ACC112 (cell line): ENCODE measurements around the gene C3orf22.
"Not testable (repeated sequence)": the region's sequence is repeated elsewhere in the genome, so short reads cannot be mapped to it uniquely, and the experiment has no call there.

Experiments
- H2AFZ ChIP-seq: fragments of 200-600 bp; sonication (generic); one replicate; pipeline ENCODE4 v1.6.0; 2017; ENCODE audit warnings: antibody characterized with exemption, low read length; ENCODE audit not compliant: unreplicated experiment
- H3K27ac ChIP-seq: fragments of 200-600 bp; sonication (generic); 2 replicates; pipeline ENCODE4 v1.5.1; 2014; ENCODE audit warnings: low read depth, mild to moderate bottlenecking, antibody characterized with exemption, low read length, moderate library complexity
- H3K27me3 ChIP-seq: fragments of 200-600 bp; sonication (generic); 2 replicates; pipeline ENCODE4 v1.6.1; 2014; ENCODE audit warnings: mild to moderate bottlenecking, antibody characterized with exemption, low read length, moderate library complexity, mixed read lengths; ENCODE audit not compliant: insufficient read depth
- H3K36me3 ChIP-seq: fragments of 200-600 bp; sonication (generic); 2 replicates; pipeline ENCODE4 v1.6.1; 2016; ENCODE audit warnings: mild to moderate bottlenecking, antibody characterized with exemption, low read length, moderate library complexity, mixed read lengths; ENCODE audit not compliant: insufficient read depth
- H3K4me1 ChIP-seq: fragments of 200-600 bp; sonication (generic); one replicate; pipeline ENCODE4 v1.6.1; 2016; ENCODE audit warnings: low read length, mixed read lengths; ENCODE audit not compliant: insufficient read depth, unreplicated experiment, control insufficient read depth
- H3K4me3 ChIP-seq: fragments of 200-600 bp; sonication (generic); 2 replicates; pipeline ENCODE4 v1.5.1; 2014; ENCODE audit warnings: mild to moderate bottlenecking, low read depth, low read length
- H3K79me2 ChIP-seq: fragments of 200-600 bp; sonication (generic); one replicate; pipeline ENCODE4 v1.6.0; 2016; ENCODE audit warnings: low read length; ENCODE audit not compliant: control insufficient read depth, unreplicated experiment, insufficient read depth

Gene C3orf22

DNA sequence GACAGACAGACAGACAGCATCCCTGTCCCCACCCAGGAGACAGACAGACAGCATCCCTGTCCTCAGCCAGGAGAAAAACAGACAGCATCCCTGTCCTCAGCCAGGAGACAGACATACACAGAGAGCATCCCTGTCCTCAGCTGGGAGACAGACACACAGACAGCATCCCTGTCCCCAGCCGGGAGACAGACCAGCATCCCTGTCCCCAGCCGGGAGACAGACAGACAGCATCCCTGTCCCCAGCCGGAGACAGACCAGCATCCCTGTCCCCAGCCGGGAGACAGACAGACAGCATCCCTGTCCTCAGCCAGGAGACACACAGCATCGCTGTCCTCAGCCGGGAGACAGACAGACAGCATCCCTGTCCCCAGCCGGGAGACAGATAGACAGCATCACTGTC is 24.0 kb downstream of the C3orf22 start:
- H3K4me3 ChIP-seq, H3K4me1 ChIP-seq, H3K79me2 ChIP-seq, H3K36me3 ChIP-seq, H2AFZ ChIP-seq, H3K27ac ChIP-seq: not testable (repeated sequence)
- H3K27me3 ChIP-seq, result peaks cover 66% of the 10 kb centered on the region

DNA sequence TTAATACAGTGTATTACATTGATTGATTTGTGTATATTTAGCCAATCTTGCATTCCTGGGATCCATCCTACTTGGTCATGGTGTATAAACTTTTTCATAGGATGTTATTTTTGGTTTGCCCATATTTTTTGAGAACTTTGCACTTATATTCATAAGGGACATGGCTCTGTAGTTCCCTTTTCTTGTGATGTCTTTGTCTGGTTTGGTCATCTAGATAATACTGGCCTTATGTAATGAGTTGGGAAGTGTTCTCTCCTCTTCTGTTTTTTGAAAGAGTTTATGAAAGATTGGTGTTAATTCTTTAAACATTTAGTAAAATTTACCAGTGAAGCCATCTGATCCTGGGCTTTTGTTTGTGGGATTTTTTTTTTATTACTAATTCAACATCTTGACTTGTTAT is 25.2 kb downstream of the C3orf22 start:
- Histone ChIP-seq H3K27ac (no peak overlapping the region), H3K27me3 (peaks cover 66% of the 10 kb centered on the region), H3K4me3 (no peak overlapping the region)

DNA sequence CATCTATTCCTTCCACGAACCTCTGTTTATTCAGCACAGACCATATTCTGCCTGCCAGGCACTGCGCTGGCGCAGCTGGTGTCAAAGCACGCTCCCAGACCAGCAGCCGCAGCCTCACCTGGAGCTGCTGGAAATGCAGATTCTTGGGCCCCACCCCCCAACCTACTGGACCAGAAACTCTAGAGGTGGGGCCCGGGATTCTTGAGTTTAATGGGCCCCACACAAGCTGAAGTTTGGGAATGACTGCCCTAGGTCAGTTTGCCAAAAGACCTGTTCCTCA is 27.7 kb downstream of the C3orf22 start:
- Histone ChIP-seq H2AFZ (no peak overlapping the region), H3K79me2 (no peaks in the 10 kb centered on the region), H3K27me3 (peaks cover 47% of the 10 kb centered on the region), H3K4me3 (no peak overlapping the region), H3K36me3 (no peaks in the 10 kb centered on the region), H3K27ac (no peak overlapping the region), H3K4me1 (no peaks in the 10 kb centered on the region)

More for the DNA sequence above, 25.2 kb downstream of the C3orf22 start:
- Histone ChIP-seq H2AFZ (no peak overlapping the region), H3K36me3 (no peaks in the 10 kb centered on the region), H3K79me2 (no peaks in the 10 kb centered on the region), H3K4me1 (no peaks in the 10 kb centered on the region)

DNA sequence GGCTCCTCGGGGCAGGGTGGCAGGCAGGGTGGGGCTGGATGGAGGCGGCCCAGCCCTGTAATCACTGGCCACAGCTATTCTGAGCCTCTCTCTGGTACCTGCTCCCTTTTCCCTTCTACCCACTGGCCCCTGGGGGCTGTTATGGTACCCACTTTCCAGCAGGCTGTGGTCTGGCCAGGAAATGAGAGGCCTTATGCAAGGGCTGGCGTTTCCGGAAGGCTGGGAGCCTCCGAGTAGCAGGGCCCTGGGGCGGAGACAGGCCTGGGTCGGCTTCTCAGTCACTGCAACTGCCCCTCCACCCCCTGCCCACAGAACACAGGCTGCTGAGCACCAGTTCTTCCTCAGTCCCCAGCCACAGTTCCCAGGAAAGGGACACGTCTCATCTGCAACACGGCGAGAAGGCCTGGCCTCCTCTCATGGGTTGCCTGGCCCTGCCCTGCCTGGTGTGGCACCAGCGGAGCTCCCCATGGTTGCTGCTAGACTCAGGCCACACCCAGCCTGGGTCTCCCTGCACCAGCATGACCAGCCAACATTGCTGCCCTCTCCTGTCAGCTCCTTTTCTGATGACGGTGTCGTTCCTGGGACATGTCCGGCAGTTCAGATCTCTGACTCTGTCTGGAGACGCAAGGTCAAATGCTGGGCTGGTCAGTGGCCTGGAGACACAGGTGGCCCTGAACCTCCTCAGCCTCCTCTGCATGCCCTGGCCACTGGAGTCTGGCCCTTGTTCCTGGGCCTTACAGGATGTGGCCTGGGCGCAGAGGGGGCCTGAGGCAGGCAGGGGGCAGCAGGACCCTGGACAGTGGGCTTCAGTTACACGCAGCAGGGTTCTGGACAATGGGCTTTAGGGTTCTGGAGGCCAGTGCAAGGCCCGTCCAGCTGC is 28.3 kb downstream of the C3orf22 start:
- Histone ChIP-seq H3K4me1 (no peaks in the 10 kb centered on the region), H3K79me2 (no peaks in the 10 kb centered on the region), H3K36me3 (no peaks in the 10 kb centered on the region), H3K27me3 (peaks cover 41% of the 10 kb centered on the region), H3K27ac (no peak overlapping the region), H2AFZ (no peak overlapping the region), H3K4me3 (no peak overlapping the region)

DNA sequence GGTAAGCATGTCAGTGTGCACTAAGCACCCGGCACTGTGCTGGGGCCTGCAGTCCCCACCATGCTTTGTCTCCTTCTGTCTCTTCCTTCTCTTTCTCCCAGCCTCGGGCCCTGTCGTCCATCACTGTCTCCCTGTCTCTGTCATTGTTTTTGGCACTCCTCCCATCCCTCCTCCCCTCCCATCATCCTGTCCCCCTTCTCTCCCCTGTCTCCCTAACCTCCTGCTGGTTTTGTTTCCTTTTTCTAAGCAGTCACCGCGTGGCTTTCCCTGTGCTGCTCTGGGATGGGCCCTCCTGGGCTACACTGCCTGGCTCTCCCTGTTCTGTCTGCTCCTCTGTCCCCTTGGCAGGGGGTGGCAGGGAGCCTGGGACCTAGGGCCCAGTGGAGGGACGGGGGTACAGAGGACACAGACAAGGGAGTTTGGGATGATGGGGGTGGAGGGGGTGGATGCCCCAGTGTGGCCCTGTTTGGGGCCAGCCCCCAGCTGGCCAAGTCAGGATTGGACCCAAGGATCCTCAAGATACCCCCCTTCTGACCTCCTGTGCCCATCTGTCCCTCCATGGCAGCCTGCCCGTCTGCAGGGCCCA is 29.1 kb downstream of the C3orf22 start:
- Histone ChIP-seq H3K79me2 (no peaks in the 10 kb centered on the region), H3K27me3 (peaks cover 34% of the 10 kb centered on the region), H3K4me3 (no peak overlapping the region), H3K27ac (no peak overlapping the region), H3K36me3 (no peaks in the 10 kb centered on the region), H3K4me1 (no peaks in the 10 kb centered on the region), H2AFZ (no peak overlapping the region)

DNA sequence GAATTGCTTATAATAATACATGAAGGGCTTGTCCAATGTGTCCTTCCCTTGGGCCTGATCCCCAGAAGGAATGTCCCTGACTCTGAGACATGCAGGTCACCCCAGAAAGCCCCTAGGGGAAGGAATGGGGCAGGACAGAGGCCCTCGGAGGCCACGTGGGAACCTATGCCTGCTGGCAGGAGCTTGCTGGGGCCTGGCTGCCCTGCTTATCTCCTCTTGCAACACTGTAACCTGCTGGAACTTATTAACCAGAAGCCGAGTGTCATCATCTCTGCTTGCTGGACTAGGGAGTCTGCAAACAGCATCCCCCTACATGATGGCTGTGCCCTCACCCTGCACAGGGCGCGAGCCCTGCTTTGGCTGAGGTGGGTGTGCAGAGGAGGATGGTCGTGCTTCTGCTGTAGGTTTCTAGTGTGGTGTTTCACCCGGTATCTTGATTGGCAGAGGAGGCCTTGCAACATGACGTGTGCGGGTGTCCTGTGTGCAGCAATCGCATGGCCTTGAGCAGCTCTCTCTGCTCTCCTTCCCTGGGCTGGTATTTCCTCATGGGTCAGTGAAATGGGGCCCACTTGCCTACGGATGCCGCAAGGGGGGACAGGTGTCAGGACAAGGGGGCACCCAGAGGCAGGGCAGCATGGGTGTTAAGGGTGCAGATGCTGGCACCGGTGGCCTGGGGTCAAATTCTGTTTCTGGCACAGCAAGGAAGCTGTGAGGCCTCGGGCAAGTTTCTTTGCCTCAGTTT is 29.8 kb downstream of the C3orf22 start:
- no peak overlapping the region for H3K4me3 ChIP-seq

DNA sequence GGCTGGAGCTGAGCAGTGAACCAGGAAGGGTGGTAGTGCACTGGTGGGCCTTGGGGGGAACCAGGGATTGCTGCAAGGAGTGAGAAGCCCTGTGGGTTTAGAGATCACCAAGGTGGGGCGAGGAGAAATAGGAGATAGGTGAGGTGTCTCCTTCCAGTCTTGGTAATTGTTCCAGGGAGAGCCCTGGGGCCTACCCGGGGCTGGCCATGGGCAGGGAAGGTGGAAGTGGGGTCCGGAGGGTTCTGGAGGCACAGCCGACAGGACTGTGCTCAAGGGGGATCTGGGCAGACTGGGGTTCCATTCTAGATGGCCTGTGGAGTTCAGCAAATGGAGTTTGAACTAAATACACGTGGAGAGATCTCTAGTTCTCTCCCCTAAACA is 30.3 kb downstream of the C3orf22 start:
- no peaks in the 10 kb centered on the region for H3K4me1 ChIP-seq
- no peaks in the 10 kb centered on the region for H3K79me2 ChIP-seq
- no peak overlapping the region for H3K4me3 ChIP-seq
- H3K27me3 ChIP-seq, result peaks cover 24% of the 10 kb centered on the region
- H3K36me3 ChIP-seq, result no peaks in the 10 kb centered on the region
- no peak overlapping the region for H2AFZ ChIP-seq
- no peak overlapping the region for H3K27ac ChIP-seq

More for the DNA sequence above, 29.8 kb downstream of the C3orf22 start:
- Histone ChIP-seq H3K79me2 (no peaks in the 10 kb centered on the region), H2AFZ (no peak overlapping the region), H3K4me1 (no peaks in the 10 kb centered on the region), H3K27ac (no peak overlapping the region), H3K36me3 (no peaks in the 10 kb centered on the region), H3K27me3 (peaks cover 26% of the 10 kb centered on the region)

DNA sequence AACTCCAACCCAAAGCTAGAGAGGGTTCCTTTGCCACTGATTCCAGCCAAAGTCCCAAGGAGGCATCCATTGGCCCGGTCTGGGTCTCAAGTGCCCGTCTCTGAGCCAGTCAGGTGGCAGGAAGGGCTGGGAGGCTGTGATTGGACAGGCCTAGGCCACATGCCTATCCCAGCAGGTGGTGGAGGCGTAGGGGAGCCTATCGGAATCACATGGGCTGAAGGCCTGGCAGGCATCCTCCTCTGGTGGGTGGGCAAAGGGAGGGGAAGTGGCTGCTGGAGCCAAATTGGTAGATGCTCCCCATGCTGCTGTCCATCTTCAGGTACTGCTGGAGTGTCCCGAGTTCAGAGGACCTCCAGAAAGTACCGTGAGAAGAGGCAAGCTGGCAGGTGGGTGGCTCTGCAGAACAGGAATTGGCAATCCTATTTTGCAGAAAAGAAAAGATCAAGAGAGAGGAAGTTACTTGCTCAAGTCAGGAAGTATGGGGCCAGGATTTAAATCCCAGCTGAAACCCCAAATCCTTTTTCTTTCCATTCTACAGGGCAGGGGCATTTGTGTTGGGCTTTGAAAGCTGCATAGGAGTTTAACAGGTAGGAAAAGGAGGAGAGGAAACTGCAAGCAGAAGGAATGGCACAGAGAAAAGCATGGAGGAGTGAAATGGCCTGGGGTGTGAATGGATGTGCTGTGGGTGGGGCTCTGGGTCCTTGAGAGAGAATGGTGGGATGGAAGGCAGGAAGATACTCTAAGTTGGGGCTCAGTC is 31.1 kb downstream of the C3orf22 start:
- Histone ChIP-seq H3K36me3 (no peaks in the 10 kb centered on the region), H3K4me3 (no peak overlapping the region), H2AFZ (no peak overlapping the region), H3K79me2 (no peaks in the 10 kb centered on the region), H3K27ac (no peak overlapping the region), H3K27me3 (peaks cover 24% of the 10 kb centered on the region), H3K4me1 (no peaks in the 10 kb centered on the region)

DNA sequence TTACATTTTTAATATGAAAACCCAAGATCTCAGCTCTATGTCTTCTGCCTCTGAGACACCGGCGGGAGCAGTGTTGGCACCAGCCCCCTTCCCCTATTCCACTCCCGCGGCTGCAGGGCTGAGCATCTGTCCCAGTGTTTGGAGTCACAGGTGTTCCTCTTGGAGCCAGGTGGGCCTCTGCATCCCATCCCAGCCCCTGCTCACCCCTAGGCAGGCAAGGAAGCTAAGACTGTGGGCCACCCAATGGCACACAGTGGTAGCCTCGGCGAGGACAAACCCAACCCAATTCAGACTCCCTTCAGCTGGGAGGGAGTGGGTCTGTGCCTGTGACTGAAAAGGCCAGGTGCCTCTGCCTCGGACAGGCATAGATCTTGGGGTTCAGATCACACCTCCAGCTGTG is 31.7 kb downstream of the C3orf22 start:
- Histone ChIP-seq H3K4me1 (no peaks in the 10 kb centered on the region), H3K79me2 (no peaks in the 10 kb centered on the region), H2AFZ (no peak overlapping the region), H3K36me3 (no peaks in the 10 kb centered on the region), H3K4me3 (no peak overlapping the region), H3K27me3 (peaks cover 19% of the 10 kb centered on the region), H3K27ac (no peak overlapping the region)

DNA sequence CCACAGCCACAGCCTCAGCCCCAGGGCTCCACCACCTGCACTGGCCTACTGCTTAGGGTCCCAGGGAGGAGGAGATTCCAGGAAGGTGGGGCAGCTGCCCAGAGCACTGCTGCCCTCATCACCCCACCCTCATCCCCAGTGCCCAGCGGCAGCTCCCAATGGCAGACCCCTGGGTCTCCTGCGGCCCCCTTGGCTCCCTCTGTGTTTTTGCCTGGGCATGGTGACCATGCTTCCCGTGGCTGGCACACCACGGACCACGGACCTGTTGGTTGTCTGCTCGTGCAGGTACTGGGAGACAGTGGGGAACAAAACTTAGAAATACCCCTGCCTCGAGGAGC is 32.1 kb downstream of the C3orf22 start:
- Histone ChIP-seq H2AFZ (no peak overlapping the region), H3K36me3 (no peaks in the 10 kb centered on the region), H3K79me2 (no peaks in the 10 kb centered on the region), H3K4me1 (no peaks in the 10 kb centered on the region), H3K4me3 (no peak overlapping the region), H3K27me3 (peaks cover 16% of the 10 kb centered on the region), H3K27ac (no peak overlapping the region)
